GM19463 (cell line): ENCODE results near the gene SLC12A7.
"Not testable (repeated sequence)": the region's sequence is repeated elsewhere in the genome, so short reads cannot be mapped to it uniquely, and the experiment has no call there.

Experiments used
- ATAC-seq: cut with Tn5 transposase; IDR thresholded peaks from one replicate; pipeline ENCODE4 v1.9.1; 2021; ENCODE audit warnings: mild to moderate bottlenecking, moderate library complexity; ENCODE audit not compliant: unreplicated experiment

Gene SLC12A7

GRCh38 chr5:1127959-1128785 is 16.3 kb upstream of the SLC12A7 start:
- ATAC-seq, result no peak

- ATAC-seq, result not testable (repeated sequence)
These were observed 13.8 kb upstream of the SLC12A7 start for GRCh38 chr5:1125695-1126094.

GRCh38 chr5:1125030-1125357 is 13.1 kb upstream of the SLC12A7 start:
- no peak for ATAC-seq

GRCh38 chr5:1124205-1125029 is 12.6 kb upstream of the SLC12A7 start:
- no peak for ATAC-seq

- no peak for ATAC-seq
These were observed 11.7 kb upstream of the SLC12A7 start for GRCh38 chr5:1123418-1124147.

GRCh38 chr5:1122511-1123294 is 10.8 kb upstream of the SLC12A7 start:
- no peak for ATAC-seq

GRCh38 chr5:1121891-1122290 is 10.0 kb upstream of the SLC12A7 start:
- ATAC-seq, result no peak

- ATAC-seq, result no peak
These were observed 9.2 kb upstream of the SLC12A7 start for GRCh38 chr5:1121044-1121443.

GRCh38 chr5:1120236-1120999 is 8.6 kb upstream of the SLC12A7 start:
- ATAC-seq, result no peak

GRCh38 chr5:1119312-1119831 is 7.5 kb upstream of the SLC12A7 start:
- no peak for ATAC-seq

- ATAC-seq, result no peak
These were observed 6.9 kb upstream of the SLC12A7 start for GRCh38 chr5:1118738-1119137.

GRCh38 chr5:1118231-1118698 is 6.4 kb upstream of the SLC12A7 start:
- ATAC-seq, result no peak

- no peak for ATAC-seq
These were observed 5.1 kb upstream of the SLC12A7 start for GRCh38 chr5:1116977-1117376.

- ATAC-seq, result no peak
These were observed 4.4 kb upstream of the SLC12A7 start for GRCh38 chr5:1116109-1116740.

GRCh38 chr5:1115123-1115815 is 3.4 kb upstream of the SLC12A7 start:
- ATAC-seq, result no peak

- no peak for ATAC-seq
These were observed 2.1 kb upstream of the SLC12A7 start for GRCh38 chr5:1113805-1114586.

GRCh38 chr5:1113332-1113690 is 1.4 kb upstream of the SLC12A7 start:
- ATAC-seq, result no peak
